ENCODE data around the gene IL10.

The IL10 gene

DNA sequence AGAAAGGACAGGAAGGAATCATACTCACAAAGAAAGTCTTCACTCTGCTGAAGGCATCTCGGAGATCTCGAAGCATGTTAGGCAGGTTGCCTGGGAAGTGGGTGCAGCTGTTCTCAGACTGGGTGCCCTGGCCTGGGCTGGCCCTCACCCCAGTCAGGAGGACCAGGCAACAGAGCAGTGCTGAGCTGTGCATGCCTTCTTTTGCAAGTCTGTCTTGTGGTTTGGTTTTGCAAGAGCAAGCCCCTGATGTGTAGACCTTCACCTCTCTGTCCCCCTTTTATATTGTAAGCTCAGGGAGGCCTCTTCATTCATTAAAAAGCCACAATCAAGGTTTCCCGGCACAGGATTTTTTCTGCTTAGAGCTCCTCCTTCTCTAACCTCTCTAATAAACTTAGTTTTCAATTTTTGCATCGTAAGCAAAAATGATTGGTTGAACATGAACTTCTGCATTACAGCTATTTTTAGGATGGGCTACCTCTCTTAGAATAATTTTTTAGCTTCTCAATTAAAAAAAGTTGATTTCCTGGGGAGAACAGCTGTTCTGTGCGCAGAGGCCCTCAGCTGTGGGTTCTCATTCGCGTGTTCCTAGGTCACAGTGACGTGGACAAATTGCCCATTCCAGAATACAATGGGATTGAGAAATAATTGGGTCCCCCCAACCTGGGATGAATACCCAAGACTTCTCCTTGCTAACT lies at the start of gene IL10:
Gene IL10, minus strand, starts transcription at position 252 of the 695 bp plus-strand sequence. Its CDS starts 59 bp downstream, at position 193.
- no peak for DNase-seq (ENCODE audit: low spot score)

GRCh38 chr1:206821493-206821892 lies 49.2 kb upstream of the IL10 start:
- no peak for DNase-seq (ENCODE audit: low spot score)

- DNase-seq (ENCODE audit: low spot score): no peak
Measured at GRCh38 chr1:206816390-206817287, 44.3 kb upstream of the IL10 start.

DNA sequence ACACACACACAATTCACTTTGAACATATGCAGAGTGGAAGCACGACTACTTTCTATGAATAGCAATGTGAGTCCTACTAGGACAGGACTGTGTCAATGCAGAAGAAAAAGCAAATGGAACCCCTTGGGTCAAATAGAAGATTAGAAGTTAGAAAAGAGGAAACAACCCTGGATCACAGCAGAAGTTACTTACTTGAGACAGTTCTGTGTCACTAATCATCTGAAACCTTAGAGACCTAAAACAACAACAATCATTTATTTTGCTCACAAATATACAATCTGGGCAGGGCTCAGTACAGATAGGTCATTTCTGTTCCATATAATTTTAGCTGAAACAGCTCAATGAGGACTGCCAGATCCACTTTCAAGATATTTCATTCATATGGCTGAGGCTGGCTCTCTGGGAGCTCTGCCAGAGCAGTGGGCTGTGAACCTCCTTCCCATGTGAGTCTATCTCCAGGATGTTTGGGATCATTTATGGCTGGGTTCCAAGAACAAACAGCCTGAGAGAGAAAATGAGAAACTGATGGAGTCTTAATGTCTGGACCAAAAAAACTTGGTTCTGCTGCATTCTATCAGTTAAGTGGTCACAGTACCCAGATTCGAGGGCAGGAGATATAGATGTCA lies 42.5 kb upstream of the IL10 start:
- DNase-seq (ENCODE audit: low spot score): peak; percentile 42

DNA sequence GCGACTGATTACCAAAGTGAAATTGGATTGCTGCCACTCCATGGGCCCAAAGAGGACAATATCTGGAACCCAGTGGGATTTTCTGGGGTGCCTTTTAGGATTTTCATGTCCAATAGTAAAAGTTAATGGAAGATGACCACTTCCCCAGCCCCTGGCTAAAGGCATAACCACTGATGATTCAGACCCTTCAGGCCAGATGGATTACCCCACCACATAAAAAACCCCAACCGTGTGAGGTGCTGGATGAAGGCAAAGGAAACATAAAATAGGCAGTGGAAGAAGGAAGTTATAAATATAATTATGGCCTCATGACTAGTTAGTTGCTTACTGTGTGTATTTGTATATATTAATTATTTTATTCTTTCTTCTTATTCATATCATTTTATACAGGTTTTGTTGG lies 40.2 kb upstream of the IL10 start:
- no peak for DNase-seq (ENCODE audit: low spot score)

DNA sequence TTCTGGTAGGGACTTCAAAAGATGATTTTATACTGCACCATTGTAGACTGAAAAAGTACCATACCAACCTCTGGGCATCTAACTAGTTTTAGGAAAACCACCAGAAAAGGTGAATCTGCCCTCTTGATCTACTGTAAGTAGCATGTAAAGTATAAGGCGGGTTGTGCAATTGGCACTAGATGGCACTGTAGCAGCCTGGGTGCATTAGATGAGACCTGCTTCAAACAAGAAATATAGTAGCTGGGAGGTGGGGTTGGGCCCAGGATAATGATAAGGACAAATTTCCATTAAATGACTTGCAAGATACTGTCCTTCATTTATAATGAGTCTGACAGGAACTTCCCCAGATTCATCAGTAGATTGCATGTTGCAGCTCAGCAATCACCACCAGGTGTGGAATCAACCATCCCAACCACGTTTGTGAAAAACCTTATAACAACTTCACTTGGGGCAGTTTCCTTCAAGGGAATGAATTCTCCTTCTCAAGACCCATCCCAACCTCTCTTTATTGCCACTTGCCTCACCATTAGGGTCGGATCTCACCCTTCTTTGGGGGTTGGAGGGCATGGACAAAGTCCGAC lies 37.3 kb upstream of the IL10 start:
- peak; percentile 38 for DNase-seq (ENCODE audit: low spot score)

DNA sequence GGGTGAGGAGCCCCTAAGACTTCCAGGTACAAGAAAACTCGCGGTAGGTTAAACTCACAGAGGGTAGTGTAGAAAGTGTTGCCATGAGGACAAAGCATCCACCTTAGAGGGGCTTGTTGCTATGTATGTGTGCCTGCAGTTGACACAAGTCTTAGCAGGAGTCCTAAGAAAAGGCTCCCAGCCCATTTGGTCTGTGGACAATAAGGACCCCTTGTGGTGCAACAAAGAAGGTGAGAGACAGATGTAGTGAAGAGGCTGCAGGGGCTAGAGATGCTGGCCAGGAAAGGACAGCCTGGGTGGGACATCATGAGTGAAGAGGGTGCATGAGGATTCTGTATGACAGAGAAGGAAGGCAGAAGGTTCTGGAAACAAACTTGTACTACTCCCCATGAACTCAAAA lies 36.3 kb upstream of the IL10 start:
- DNase-seq (ENCODE audit: low spot score): no peak

DNA sequence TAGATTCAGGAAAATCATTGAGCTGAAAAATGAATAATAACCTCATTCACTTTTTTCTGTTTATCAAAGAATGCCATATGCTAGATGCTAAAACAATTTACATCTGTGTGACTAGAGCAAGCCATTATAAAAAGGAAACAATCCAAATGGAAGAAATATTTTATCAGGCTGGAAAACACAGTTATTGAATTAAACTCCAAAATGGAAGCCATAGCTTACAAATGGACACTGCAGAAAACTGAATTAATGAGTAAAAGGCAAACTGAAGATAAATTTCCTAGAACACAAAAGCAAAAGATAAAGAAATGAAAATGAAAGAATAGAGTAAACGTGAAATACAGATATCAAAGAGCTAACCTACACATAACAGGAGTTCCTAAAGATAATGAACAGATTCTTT lies 33.1 kb upstream of the IL10 start:
- no peak for DNase-seq (ENCODE audit: low spot score)

GRCh38 chr1:206804156-206804737 lies 32.0 kb upstream of the IL10 start:
- DNase-seq (ENCODE audit: low spot score): no peak

DNA sequence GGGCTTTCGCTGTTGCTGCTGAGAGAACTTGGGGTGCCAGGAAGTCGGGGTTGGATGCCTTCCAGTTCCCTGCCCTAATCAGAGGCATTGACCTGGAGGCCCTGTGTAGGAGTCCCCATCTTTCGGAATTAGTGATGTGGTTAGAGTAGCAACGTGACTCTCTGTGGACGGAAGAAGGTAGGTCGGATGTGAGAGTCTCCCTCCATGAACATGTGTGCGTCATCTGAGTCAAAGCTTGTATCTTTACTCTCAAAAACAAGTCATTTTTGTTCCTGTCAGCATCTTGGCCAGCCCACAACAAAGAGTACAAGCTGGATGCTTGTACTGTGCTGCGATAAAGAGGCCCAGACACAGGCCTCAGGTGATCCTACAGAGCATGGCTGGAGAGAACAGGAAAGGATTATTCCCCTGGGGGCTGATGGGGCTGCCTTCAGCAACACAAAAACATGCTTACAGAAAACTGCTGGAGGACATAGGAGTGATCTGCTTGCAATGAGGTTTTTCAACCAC lies 31.0 kb upstream of the IL10 start:
- no peak for DNase-seq (ENCODE audit: low spot score)

DNA sequence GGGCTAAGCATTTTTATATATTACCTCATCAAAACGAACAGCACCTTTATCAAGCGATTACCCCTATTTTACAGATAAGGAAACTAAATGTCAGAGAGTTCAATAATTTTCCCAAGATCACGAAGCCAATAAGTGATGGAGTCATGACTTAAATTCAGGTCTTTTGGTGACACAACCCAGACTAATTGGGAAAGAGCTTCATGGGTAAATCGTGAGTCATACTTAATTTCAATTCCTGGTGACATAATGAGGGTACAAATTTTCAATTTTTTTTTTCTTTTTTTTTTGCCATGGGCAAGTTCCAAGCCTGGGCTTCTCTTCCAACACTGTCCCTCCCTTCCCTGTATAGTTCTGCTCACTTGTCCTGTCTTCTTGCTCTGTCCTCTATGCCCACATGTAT lies 30.1 kb upstream of the IL10 start:
- DNase-seq (ENCODE audit: low spot score): no peak

DNA sequence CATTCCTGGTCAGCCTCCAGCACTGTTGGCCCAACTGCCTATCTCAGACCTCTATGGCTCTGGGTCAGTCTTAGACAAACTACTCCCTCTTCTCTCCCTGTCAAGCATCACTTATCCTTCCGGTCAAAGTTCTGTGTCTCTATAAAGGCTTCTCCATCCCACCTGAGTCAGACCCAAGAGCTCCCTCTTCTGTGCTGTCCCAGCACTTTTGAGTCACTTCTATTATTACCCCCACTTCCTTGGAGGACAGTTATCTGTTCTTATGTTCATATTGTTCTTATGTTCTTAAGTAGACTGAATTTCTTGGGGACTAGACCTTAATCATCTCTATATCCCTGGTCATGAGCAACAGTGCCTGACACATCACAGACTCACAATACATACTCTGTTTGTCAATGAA lies 29.2 kb upstream of the IL10 start:
- no peak for DNase-seq (ENCODE audit: low spot score)

GRCh38 chr1:206800891-206801290 lies 28.6 kb upstream of the IL10 start:
- no peak for DNase-seq (ENCODE audit: low spot score)

GRCh38 chr1:206800411-206800810 lies 28.1 kb upstream of the IL10 start:
- peak; percentile 47 for DNase-seq (ENCODE audit: low spot score)

- DNase-seq (ENCODE audit: low spot score): no peak
Measured at GRCh38 chr1:206799311-206799710, 27.0 kb upstream of the IL10 start.

- no peak for DNase-seq (ENCODE audit: low spot score)
Measured at GRCh38 chr1:206798384-206798996, 26.2 kb upstream of the IL10 start.

DNA sequence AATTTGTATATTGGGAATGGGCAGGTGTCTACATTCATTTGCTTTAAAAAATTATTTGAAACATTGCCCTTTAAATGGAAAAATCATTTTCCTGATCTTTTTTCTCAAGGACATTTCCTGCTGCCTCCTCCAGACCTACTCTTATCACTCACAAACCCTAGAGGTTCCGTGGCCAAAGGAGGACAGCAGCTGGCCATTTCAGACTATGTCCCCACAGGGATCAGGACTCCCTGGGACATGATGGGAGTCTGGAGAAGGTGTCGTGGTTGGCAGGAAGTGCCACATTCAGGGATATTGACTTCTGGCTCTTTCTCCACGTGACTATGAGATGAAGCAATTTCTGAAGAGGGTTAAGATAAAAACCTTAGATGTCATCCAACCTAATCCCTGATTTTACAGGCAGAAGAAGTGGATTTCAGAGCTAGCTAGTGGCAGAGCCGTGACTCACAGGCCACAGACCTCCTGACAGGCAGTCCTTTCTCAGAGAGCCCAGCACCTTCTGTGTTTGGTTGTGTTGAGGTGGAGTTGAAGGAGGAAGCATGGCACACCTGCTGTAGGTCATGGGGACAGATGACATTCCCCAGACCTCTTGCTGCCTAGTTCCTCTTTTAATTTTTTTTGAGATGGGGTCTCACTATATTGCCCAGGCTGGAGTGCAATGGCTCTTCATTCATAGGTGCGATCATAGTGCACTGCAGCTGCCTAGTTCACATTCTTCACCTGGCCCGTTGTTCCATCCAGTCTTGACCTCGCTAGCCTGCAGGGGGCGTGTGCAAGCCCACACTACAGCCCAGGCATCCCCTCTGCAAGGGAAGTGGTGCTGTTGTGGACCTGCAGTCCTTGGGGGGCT lies 25.5 kb upstream of the IL10 start:
- no peak for DNase-seq (ENCODE audit: low spot score)

DNA sequence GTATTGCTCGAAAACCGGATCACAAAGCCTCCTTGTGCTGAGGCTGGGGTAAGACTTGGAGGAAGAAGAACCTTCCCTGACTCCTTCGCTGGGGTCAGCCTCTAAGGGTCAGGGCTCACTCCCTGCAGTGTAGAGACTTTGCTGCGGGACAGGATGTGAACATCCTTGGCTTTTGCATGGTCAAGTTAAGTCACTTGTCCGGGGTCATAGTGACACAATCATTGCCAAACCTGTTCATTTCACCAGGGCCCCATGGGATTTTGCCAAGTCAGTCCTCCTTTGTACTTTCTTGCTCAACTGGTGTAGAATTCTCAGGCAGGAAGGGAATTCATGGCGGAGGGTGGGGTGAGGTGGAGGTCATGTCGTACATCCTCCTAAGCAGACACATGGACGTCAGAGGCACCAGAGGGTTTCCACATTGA lies 24.7 kb upstream of the IL10 start:
- no peak for DNase-seq (ENCODE audit: low spot score)

GRCh38 chr1:206796116-206796515 lies 23.8 kb upstream of the IL10 start:
- no peak for DNase-seq (ENCODE audit: low spot score)

DNA sequence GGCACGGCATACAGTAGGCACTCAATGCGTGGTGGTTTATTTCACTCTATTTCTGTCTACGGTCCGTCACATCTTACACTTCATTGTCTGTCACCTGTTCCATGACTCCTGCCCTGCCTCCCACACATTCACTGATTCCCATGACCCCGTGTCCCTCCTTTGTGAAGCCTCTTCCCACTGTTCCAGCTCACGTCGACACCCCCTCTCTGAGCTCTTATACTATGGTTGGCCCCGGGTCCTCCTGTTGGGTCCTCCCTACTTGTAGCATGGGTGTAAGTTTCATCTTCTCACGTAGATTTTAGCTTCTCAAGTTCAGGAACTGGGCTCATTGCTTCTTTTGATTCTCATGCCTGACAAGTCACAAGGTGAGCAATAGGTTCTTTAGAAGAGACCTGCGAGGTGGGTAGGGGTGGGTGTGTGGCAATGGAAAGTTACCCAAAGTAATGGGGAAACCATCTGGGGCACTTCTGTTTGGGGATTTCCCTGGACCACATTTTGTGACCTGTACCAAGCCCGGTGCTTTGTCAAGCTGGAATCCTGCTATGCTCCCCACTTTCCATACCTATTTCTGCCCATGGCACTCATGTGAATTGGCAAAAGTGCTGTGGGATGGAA lies 22.1 kb upstream of the IL10 start:
- DNase-seq (ENCODE audit: low spot score): no peak

Measured in GM03348 (cell line).